OCI-LY1 (cell line): Measurements from ENCODE around the gene CERK.

ENCODE experiments used
- H2AFZ ChIP-seq: fragments of 200-600 bp; sonication (generic), shearing (Covaris generic); 2 replicates; pipeline ENCODE4 v1.6.0; 2014; ENCODE audit warnings: antibody characterized with exemption, mild to moderate bottlenecking, low read length
- H3F3A ChIP-seq: fragments of 200-600 bp; sonication (generic), shearing (Covaris generic); 2 replicates; pipeline ENCODE4 v1.6.0; 2014; ENCODE audit warnings: mild to moderate bottlenecking, antibody characterized with exemption, low read length, moderate library complexity; ENCODE audit not compliant: insufficient read depth
- H3K27ac ChIP-seq: fragments of 200-600 bp; sonication (generic); 2 replicates; pipeline ENCODE4 v1.5.1; 2014; ENCODE audit warnings: low read length, mixed run types, mild to moderate bottlenecking, low read depth; ENCODE audit not compliant: poor library complexity, severe bottlenecking
- H3K27me3 ChIP-seq: fragments of 200-600 bp; sonication (generic); 2 replicates; pipeline ENCODE4 v1.6.0; 2014; ENCODE audit warnings: antibody characterized with exemption, mild to moderate bottlenecking, low read length, moderate library complexity; ENCODE audit not compliant: insufficient read depth
- H3K36me3 ChIP-seq: fragments of 200-600 bp; sonication (generic); 2 replicates; pipeline ENCODE4 v1.6.1; 2014; ENCODE audit warnings: mild to moderate bottlenecking, antibody characterized with exemption, low read length, moderate library complexity, mixed read lengths; ENCODE audit not compliant: insufficient read depth
- H3K4me1 ChIP-seq: fragments of 200-600 bp; sonication (generic); 2 replicates; pipeline ENCODE4 v1.5.1; 2014; ENCODE audit warnings: mild to moderate bottlenecking, low read length, moderate library complexity; ENCODE audit not compliant: insufficient read depth, severe bottlenecking
- H3K4me2 ChIP-seq: fragments of 200-600 bp; sonication (generic), shearing (Covaris generic); 2 replicates; pipeline ENCODE4 v1.6.1; 2014; ENCODE audit warnings: low read length
- H3K4me3 ChIP-seq: fragments of 200-600 bp; sonication (generic); 2 replicates; pipeline ENCODE4 v1.5.1; 2014; ENCODE audit warnings: low read length, low read depth, mild to moderate bottlenecking, mixed read lengths; ENCODE audit not compliant: poor library complexity, severe bottlenecking
- H3K79me2 ChIP-seq: fragments of 200-600 bp; shearing (Covaris generic); 2 replicates; pipeline ENCODE4 v1.6.1; 2016; ENCODE audit warnings: mixed run types, low read length, mixed read lengths; ENCODE audit not compliant: insufficient read depth
- H3K9ac ChIP-seq: fragments of 200-600 bp; sonication (generic), shearing (Covaris generic); 2 replicates; pipeline ENCODE4 v1.6.1; 2014; ENCODE audit warnings: mild to moderate bottlenecking, low read length, mixed read lengths
- H3K9me2 ChIP-seq: fragments of 200-600 bp; sonication (generic), shearing (Covaris generic); 2 replicates; pipeline ENCODE4 v1.6.1; 2014; ENCODE audit warnings: low read depth, mild to moderate bottlenecking, low read length, mixed read lengths
- H3K9me3 ChIP-seq: fragments of 200-600 bp; shearing (Covaris generic); 2 replicates; pipeline ENCODE4 v1.6.1; 2014; ENCODE audit warnings: low read length, mixed read lengths
- H4K20me1 ChIP-seq: fragments of 200-600 bp; sonication (generic), shearing (Covaris generic); 2 replicates; pipeline ENCODE4 v1.6.0; 2016; ENCODE audit warnings: mild to moderate bottlenecking, low read length; ENCODE audit not compliant: insufficient read depth
- EZH2 ChIP-seq: fragments of 200-600 bp; sonication (generic), shearing (Covaris generic); IDR thresholded peaks from 2 replicates; pipeline ENCODE4 v1.8.0; 2017; ENCODE audit warnings: borderline replicate concordance, mixed run types, mild to moderate bottlenecking, antibody characterized with exemption, low read length, moderate library complexity, mixed read lengths
- TF ChIP-seq, protein P1 (sequence below): fragments of 200-600 bp; sonication (generic), shearing (Covaris generic); IDR thresholded peaks from 2 replicates; pipeline ENCODE4 v1.5.1; 2017; ENCODE audit warnings: mild to moderate bottlenecking, antibody characterized with exemption, low read length, moderate library complexity, mixed read lengths

The CERK gene

DNA sequence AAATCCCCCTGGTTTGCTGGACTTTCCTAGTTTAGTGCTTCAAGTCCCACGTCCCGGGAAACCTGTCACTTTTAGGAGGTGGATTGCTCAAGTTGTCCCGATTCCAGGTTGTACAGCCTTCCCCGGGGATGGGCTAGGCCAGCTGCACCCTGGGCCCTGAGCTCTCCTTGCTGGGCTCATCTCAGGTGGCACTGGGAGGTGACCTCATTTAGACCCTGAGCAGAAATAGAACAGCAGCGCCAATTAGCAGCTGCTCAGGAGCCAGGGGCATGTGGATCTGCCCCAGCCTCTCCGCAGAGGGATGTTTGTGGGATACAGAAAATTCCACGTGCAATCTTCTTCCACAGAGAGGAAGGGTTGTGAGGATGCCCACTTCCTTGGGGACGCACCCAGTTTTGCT lies 9.6 kb upstream of the CERK start:
- Histone ChIP-seq H3F3A (no peaks in the 10 kb centered on the region), H3K27me3 (no peaks in the 10 kb centered on the region), H3K9me3 (0 out of 2 replicates have a peak, but pooled peaks cover 4% of the 10 kb centered on the region), H3K79me2 (no peaks in the 10 kb centered on the region), H3K27ac (no peak overlapping the region), H3K9me2 (no peaks in the 10 kb centered on the region), H3K4me1 (peaks cover 9% of the 10 kb centered on the region), H2AFZ (no peak overlapping the region), H4K20me1 (no peaks in the 10 kb centered on the region), H3K9ac (no peak overlapping the region), H3K4me3 (no peak overlapping the region), H3K36me3 (no peaks in the 10 kb centered on the region; the same call in 1 of the 2 replicates), H3K4me2 (no peak overlapping the region)
- TF ChIP-seq, protein P1, sequence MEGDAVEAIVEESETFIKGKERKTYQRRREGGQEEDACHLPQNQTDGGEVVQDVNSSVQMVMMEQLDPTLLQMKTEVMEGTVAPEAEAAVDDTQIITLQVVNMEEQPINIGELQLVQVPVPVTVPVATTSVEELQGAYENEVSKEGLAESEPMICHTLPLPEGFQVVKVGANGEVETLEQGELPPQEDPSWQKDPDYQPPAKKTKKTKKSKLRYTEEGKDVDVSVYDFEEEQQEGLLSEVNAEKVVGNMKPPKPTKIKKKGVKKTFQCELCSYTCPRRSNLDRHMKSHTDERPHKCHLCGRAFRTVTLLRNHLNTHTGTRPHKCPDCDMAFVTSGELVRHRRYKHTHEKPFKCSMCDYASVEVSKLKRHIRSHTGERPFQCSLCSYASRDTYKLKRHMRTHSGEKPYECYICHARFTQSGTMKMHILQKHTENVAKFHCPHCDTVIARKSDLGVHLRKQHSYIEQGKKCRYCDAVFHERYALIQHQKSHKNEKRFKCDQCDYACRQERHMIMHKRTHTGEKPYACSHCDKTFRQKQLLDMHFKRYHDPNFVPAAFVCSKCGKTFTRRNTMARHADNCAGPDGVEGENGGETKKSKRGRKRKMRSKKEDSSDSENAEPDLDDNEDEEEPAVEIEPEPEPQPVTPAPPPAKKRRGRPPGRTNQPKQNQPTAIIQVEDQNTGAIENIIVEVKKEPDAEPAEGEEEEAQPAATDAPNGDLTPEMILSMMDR, result no peak
- TF ChIP-seq EZH2, result no peak

- H3K79me2 ChIP-seq, result no peaks in the 10 kb centered on the region
- H3F3A ChIP-seq, result no peaks in the 10 kb centered on the region
- no peaks in the 10 kb centered on the region for H3K27me3 ChIP-seq
- no peak overlapping the region for H3K4me2 ChIP-seq
- no peak overlapping the region for H3K4me3 ChIP-seq
- H3K9me3 ChIP-seq, result 0 out of 2 replicates have a peak, but pooled peaks cover 5% of the 10 kb centered on the region
- H4K20me1 ChIP-seq, result no peaks in the 10 kb centered on the region
- H3K9ac ChIP-seq, result no peak overlapping the region
- H3K4me1 ChIP-seq, result peaks cover 9% of the 10 kb centered on the region
- no peaks in the 10 kb centered on the region; the same call in 1 of the 2 replicates for H3K36me3 ChIP-seq
- no peak overlapping the region for H3K27ac ChIP-seq
- TF ChIP-seq, protein P1, result no peak
- TF ChIP-seq EZH2, result no peak
- no peaks in the 10 kb centered on the region for H3K9me2 ChIP-seq
- no peak overlapping the region for H2AFZ ChIP-seq
Observed at GRCh38 chr22:46746620-46747019, 8.6 kb upstream of the CERK start.

GRCh38 chr22:46746192-46746591 lies 8.1 kb upstream of the CERK start:
- Histone ChIP-seq H3K9ac (no peak overlapping the region), H3K4me1 (peaks cover 9% of the 10 kb centered on the region), H3K36me3 (no peaks in the 10 kb centered on the region; the same call in 1 of the 2 replicates), H4K20me1 (no peaks in the 10 kb centered on the region), H3F3A (no peaks in the 10 kb centered on the region), H2AFZ (no peak overlapping the region), H3K9me2 (no peaks in the 10 kb centered on the region), H3K27ac (no peak overlapping the region), H3K9me3 (0 out of 2 replicates have a peak, but pooled peaks cover 5% of the 10 kb centered on the region), H3K79me2 (no peaks in the 10 kb centered on the region), H3K27me3 (no peaks in the 10 kb centered on the region), H3K4me3 (no peak overlapping the region), H3K4me2 (no peak overlapping the region)
- TF ChIP-seq, protein P1, result no peak
- no peak for TF ChIP-seq EZH2
